HEK293 (cell line): ENCODE data around the gene PIP4K2A.

Source experiments
- CTCF ChIA-PET: fragments of 350-600 bp; formaldehyde crosslinking; extraction: SDS; loops from one replicate; lab custom pipeline; 2021; ENCODE audit warnings: antibody characterized with exemption; lab: Yijun Ruan, JAX
- POLR2A ChIA-PET: fragments of 300-600 bp; formaldehyde crosslinking; extraction: SDS; loops from one replicate; lab custom pipeline; 2020; ENCODE audit warnings: antibody characterized with exemption, inconsistent platforms; lab: Yijun Ruan, JAX
- H3K27ac ChIP-seq: fragments of 200-500 bp; sonication (Bioruptor generic); 2 replicates; pipeline ENCODE4 v1.5.1; 2014; ENCODE audit warnings: low read depth, low read length, control low read depth, inconsistent platforms; ENCODE audit errors: extremely low read depth
- H3K36me3 ChIP-seq, 2 experiments: fragments of 200-500 bp in 1 of 2; sonication (Bioruptor generic) in 1 of 2; 1 replicate in 1 of 2; 2 replicates in 1 of 2; pipeline ENCODE4 v1.5.1; 2014 to 2017; ENCODE audit warnings: inconsistent platforms in 2 of 2, low read length in 2 of 2; ENCODE audit not compliant: control insufficient read depth in 2 of 2, insufficient read depth in 1 of 2
- H3K4me1 ChIP-seq: fragments of 200-500 bp; sonication (Bioruptor generic); 2 replicates; pipeline ENCODE4 v1.5.1; 2014; ENCODE audit warnings: mild to moderate bottlenecking, low read length, inconsistent platforms; ENCODE audit not compliant: control insufficient read depth, insufficient read depth
- H3K4me3 ChIP-seq: 2 replicates; pipeline ENCODE4 v1.5.1; 2011; ENCODE audit warnings: low read depth, mild to moderate bottlenecking, control low read depth, low read length, moderate library complexity
- H3K9me3 ChIP-seq: fragments of 200-500 bp; sonication (Bioruptor generic); 2 replicates; pipeline ENCODE4 v1.5.1; 2014; ENCODE audit warnings: low read depth, low read length, inconsistent platforms; ENCODE audit not compliant: control insufficient read depth, insufficient read depth
- HOXA7 ChIP-seq: sonication (generic); formaldehyde crosslinking; IDR thresholded peaks from 2 replicates; pipeline ENCODE4 v1.8.1; 2022; ENCODE audit warnings: missing genetic modification reagents, borderline replicate concordance
- KLF16 ChIP-seq: fragments of 450-650 bp; formaldehyde crosslinking; IDR thresholded peaks from 2 replicates; pipeline ENCODE4 v1.5.1; 2017; ENCODE audit warnings: missing biosample characterization, missing genetic modification characterization
- KLF7 ChIP-seq: fragments of 450-650 bp; formaldehyde crosslinking; IDR thresholded peaks from 2 replicates; pipeline ENCODE4 v1.5.1; 2016; ENCODE audit warnings: missing biosample characterization, missing genetic modification characterization, borderline replicate concordance
- KLF8 ChIP-seq: fragments of 450-650 bp; formaldehyde crosslinking; IDR thresholded peaks from 2 replicates; pipeline ENCODE4 v1.5.1; 2016; ENCODE audit warnings: missing biosample characterization, missing genetic modification characterization
- MEIS1 ChIP-seq: sonication (generic); formaldehyde crosslinking; IDR thresholded peaks from 2 replicates; pipeline ENCODE4 v1.8.1; 2022; ENCODE audit warnings: missing genetic modification reagents, mild to moderate bottlenecking, borderline replicate concordance
- RBAK ChIP-seq: fragments of 450-650 bp; formaldehyde crosslinking; IDR thresholded peaks from 2 replicates; pipeline ENCODE4 v1.5.1; 2016; ENCODE audit warnings: missing biosample characterization, missing genetic modification characterization
- SCRT2 ChIP-seq: fragments of 450-650 bp; formaldehyde crosslinking; IDR thresholded peaks from 2 replicates; pipeline ENCODE4 v1.5.1; 2016; ENCODE audit warnings: missing biosample characterization, missing genetic modification characterization
- SP7 ChIP-seq: fragments of 450-650 bp; formaldehyde crosslinking; IDR thresholded peaks from 2 replicates; pipeline ENCODE4 v1.5.1; 2016; ENCODE audit warnings: missing biosample characterization, missing genetic modification characterization
- TRIM28 ChIP-seq: IDR thresholded peaks from 2 replicates; pipeline ENCODE4 v1.6.1; 2011; ENCODE audit warnings: low read length, control low read depth, borderline replicate concordance
- WT1 ChIP-seq: fragments of 450-650 bp; formaldehyde crosslinking; IDR thresholded peaks from 2 replicates; pipeline ENCODE4 v1.5.1; 2016; ENCODE audit warnings: missing biosample characterization, missing genetic modification characterization
- ZBTB17 ChIP-seq: fragments of 450-650 bp; formaldehyde crosslinking; IDR thresholded peaks from 2 replicates; pipeline ENCODE4 v1.5.1; 2016; ENCODE audit warnings: missing biosample characterization, missing genetic modification characterization
- ZFP69B ChIP-seq: fragments of 450-650 bp; formaldehyde crosslinking; IDR thresholded peaks from 2 replicates; pipeline ENCODE4 v1.5.1; 2016; ENCODE audit warnings: missing biosample characterization, missing genetic modification characterization
- ZNF132 ChIP-seq: fragments of 450-650 bp; formaldehyde crosslinking; IDR thresholded peaks from 2 replicates; pipeline ENCODE4 v1.5.1; 2017; ENCODE audit warnings: missing biosample characterization, missing genetic modification characterization, borderline replicate concordance
- ZNF157 ChIP-seq: fragments of 450-650 bp; formaldehyde crosslinking; IDR thresholded peaks from 2 replicates; pipeline ENCODE4 v1.5.1; 2016; ENCODE audit warnings: missing biosample characterization, missing genetic modification characterization
- ZNF16 ChIP-seq: fragments of 450-650 bp; formaldehyde crosslinking; IDR thresholded peaks from 2 replicates; pipeline ENCODE4 v1.5.1; 2016; ENCODE audit warnings: low read depth, missing biosample characterization, missing genetic modification characterization
- ZNF23 ChIP-seq: fragments of 450-650 bp; formaldehyde crosslinking; IDR thresholded peaks from 2 replicates; pipeline ENCODE4 v1.5.1; 2016; ENCODE audit warnings: missing biosample characterization, missing genetic modification characterization, borderline replicate concordance
- ZNF292 ChIP-seq: fragments of 450-650 bp; formaldehyde crosslinking; IDR thresholded peaks from 2 replicates; pipeline ENCODE4 v1.5.1; 2016; ENCODE audit warnings: low read depth, missing biosample characterization, missing genetic modification characterization, borderline replicate concordance
- ZNF311 ChIP-seq: fragments of 450-650 bp; formaldehyde crosslinking; IDR thresholded peaks from 2 replicates; pipeline ENCODE4 v1.5.1; 2017; ENCODE audit warnings: missing biosample characterization, missing genetic modification characterization, borderline replicate concordance
- ZNF324 ChIP-seq: fragments of 450-650 bp; formaldehyde crosslinking; IDR thresholded peaks from 2 replicates; pipeline ENCODE4 v1.5.1; 2016; ENCODE audit warnings: missing biosample characterization, missing genetic modification characterization
- ZNF354C ChIP-seq: fragments of 450-650 bp; formaldehyde crosslinking; IDR thresholded peaks from 2 replicates; pipeline ENCODE4 v1.5.1; 2016; ENCODE audit warnings: missing biosample characterization, missing genetic modification characterization, low read depth, borderline replicate concordance
- ZNF510 ChIP-seq: fragments of 450-650 bp; formaldehyde crosslinking; IDR thresholded peaks from 2 replicates; pipeline ENCODE4 v1.5.1; 2018; ENCODE audit warnings: mild to moderate bottlenecking, missing genetic modification characterization, missing biosample characterization; ENCODE audit not compliant: insufficient replicate concordance
- ZNF521 ChIP-seq: fragments of 450-650 bp; formaldehyde crosslinking; IDR thresholded peaks from 2 replicates; pipeline ENCODE4 v1.5.1; 2017; ENCODE audit warnings: missing biosample characterization, mild to moderate bottlenecking, missing genetic modification characterization
- ZNF548 ChIP-seq: fragments of 450-650 bp; formaldehyde crosslinking; IDR thresholded peaks from 2 replicates; pipeline ENCODE4 v1.5.1; 2016; ENCODE audit warnings: missing biosample characterization, missing genetic modification characterization
- ZNF626 ChIP-seq: fragments of 450-650 bp; sonication (Bioruptor Pico); formaldehyde crosslinking; IDR thresholded peaks from 2 replicates; pipeline ENCODE4 v1.5.1; 2018; ENCODE audit warnings: missing biosample characterization, missing genetic modification characterization, inconsistent platforms
- ZNF701 ChIP-seq: fragments of 450-650 bp; formaldehyde crosslinking; IDR thresholded peaks from 2 replicates; pipeline ENCODE4 v1.5.1; 2016; ENCODE audit warnings: missing biosample characterization, missing genetic modification characterization
- ZNF791 ChIP-seq: fragments of 450-650 bp; formaldehyde crosslinking; IDR thresholded peaks from 2 replicates; pipeline ENCODE4 v1.5.1; 2016; ENCODE audit warnings: missing biosample characterization, missing genetic modification characterization
- ZSCAN23 ChIP-seq: fragments of 450-650 bp; formaldehyde crosslinking; IDR thresholded peaks from 2 replicates; pipeline ENCODE4 v1.5.1; 2016; ENCODE audit warnings: missing biosample characterization, missing genetic modification characterization
- TF ChIP-seq, protein P1 (sequence below): fragments of 450-650 bp; formaldehyde crosslinking; IDR thresholded peaks from 2 replicates; pipeline ENCODE4 v1.5.1; 2017; ENCODE audit warnings: missing biosample characterization, missing genetic modification characterization
- TF ChIP-seq, protein P2 (sequence below): fragments of 450-650 bp; formaldehyde crosslinking; IDR thresholded peaks from 2 replicates; pipeline ENCODE4 v1.5.1; 2016; ENCODE audit warnings: missing biosample characterization, missing genetic modification characterization, borderline replicate concordance
- TF ChIP-seq, protein P3 (sequence below): fragments of 450-650 bp; formaldehyde crosslinking; IDR thresholded peaks from 2 replicates; pipeline ENCODE4 v1.5.1; 2017; ENCODE audit warnings: missing biosample characterization, missing genetic modification characterization
- TF ChIP-seq, protein P4 (sequence below): fragments of 450-650 bp; formaldehyde crosslinking; IDR thresholded peaks from 2 replicates; pipeline ENCODE4 v1.5.1; 2016; ENCODE audit warnings: missing biosample characterization, missing genetic modification characterization

PIP4K2A gene

DNA sequence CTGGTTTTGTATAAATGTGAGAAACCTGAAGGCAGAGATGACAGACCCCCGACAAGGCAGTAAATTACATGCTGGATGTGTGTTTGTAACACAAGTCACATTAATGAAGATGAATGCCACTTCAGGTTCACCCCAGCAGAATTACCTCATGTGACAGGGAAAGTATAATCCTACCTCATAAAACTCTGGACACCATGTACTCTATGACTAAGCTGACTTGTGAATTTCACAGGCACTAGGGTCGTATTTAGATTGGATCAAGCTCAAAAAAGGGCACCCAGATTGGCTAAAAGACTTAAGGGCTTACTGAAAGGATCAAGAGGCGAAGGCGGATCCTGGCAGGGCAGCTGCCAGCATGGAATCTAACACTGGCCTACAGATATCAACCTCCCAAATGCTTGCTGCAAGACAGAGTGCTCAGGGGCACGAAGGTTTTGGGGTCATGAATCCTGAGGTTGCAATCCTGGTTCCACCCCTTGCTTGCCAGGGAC, 161.4 kb downstream of the PIP4K2A start:
- ChIA-PET CTCF (no interaction called here), POLR2A (no interaction called here)
- Histone ChIP-seq H3K36me3 (peaks cover 0 to 6% of the 10 kb centered on the region in 2 experiments; a peak in 1 of 3 replicates), H3K4me3 (no peak overlapping the region), H3K27ac (peak overlapping the region; percentile 94), H3K9me3 (no peaks in the 10 kb centered on the region), H3K4me1 (peaks cover 30% of the 10 kb centered on the region)
- TF ChIP-seq ZNF132 (tag by site-specific recombination) (no peak), KLF16 (peak; percentile 89), ZNF521 (tag by site-specific recombination) (no peak), ZSCAN23 (peak; percentile 99), KLF7 (tag by site-specific recombination) (peak; percentile 86; the same call in 1 of the 2 replicates), RBAK (no peak), ZFP69B (tag by site-specific recombination) (peak; percentile 81), ZNF354C (tag by site-specific recombination) (no peak), SCRT2 (tag by site-specific recombination) (peak; percentile 68; the same call in 1 of the 2 replicates), ZNF701 (tag by site-specific recombination) (no peak), ZNF157 (tag by site-specific recombination) (no peak), MEIS1 (CRISPR knock-in tag) (no peak), WT1 (tag by site-specific recombination) (peak; percentile 96), ZNF510 (tag by site-specific recombination) (no peak), ZNF292 (tag by site-specific recombination) (no peak), KLF8 (tag by site-specific recombination) (peak; percentile 93), SP7 (peak; percentile 100), ZNF791 (no peak), TRIM28 (peak; percentile 68), ZNF311 (tag by site-specific recombination) (no peak), ZNF23 (tag by site-specific recombination) (no peak), ZNF324 (tag by site-specific recombination) (peak; percentile 98), HOXA7 (no peak), ZNF548 (tag by site-specific recombination) (no peak), ZBTB17 (tag by site-specific recombination) (peak; percentile 97), ZNF626 (tag by site-specific recombination) (no peak), ZNF16 (tag by site-specific recombination) (no peak)
- TF ChIP-seq, protein P1, sequence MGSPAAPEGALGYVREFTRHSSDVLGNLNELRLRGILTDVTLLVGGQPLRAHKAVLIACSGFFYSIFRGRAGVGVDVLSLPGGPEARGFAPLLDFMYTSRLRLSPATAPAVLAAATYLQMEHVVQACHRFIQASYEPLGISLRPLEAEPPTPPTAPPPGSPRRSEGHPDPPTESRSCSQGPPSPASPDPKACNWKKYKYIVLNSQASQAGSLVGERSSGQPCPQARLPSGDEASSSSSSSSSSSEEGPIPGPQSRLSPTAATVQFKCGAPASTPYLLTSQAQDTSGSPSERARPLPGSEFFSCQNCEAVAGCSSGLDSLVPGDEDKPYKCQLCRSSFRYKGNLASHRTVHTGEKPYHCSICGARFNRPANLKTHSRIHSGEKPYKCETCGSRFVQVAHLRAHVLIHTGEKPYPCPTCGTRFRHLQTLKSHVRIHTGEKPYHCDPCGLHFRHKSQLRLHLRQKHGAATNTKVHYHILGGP, result peak; percentile 91
- TF ChIP-seq, protein P2, sequence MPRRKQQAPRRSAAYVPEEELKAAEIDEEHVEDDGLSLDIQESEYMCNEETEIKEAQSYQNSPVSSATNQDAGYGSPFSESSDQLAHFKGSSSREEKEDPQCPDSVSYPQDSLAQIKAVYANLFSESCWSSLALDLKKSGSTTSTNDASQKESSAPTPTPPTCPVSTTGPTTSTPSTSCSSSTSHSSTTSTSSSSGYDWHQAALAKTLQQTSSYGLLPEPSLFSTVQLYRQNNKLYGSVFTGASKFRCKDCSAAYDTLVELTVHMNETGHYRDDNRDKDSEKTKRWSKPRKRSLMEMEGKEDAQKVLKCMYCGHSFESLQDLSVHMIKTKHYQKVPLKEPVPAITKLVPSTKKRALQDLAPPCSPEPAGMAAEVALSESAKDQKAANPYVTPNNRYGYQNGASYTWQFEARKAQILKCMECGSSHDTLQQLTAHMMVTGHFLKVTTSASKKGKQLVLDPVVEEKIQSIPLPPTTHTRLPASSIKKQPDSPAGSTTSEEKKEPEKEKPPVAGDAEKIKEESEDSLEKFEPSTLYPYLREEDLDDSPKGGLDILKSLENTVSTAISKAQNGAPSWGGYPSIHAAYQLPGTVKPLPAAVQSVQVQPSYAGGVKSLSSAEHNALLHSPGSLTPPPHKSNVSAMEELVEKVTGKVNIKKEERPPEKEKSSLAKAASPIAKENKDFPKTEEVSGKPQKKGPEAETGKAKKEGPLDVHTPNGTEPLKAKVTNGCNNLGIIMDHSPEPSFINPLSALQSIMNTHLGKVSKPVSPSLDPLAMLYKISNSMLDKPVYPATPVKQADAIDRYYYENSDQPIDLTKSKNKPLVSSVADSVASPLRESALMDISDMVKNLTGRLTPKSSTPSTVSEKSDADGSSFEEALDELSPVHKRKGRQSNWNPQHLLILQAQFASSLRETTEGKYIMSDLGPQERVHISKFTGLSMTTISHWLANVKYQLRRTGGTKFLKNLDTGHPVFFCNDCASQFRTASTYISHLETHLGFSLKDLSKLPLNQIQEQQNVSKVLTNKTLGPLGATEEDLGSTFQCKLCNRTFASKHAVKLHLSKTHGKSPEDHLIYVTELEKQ (tag by site-specific recombination), result peak; percentile 100
- TF ChIP-seq, protein P3, sequence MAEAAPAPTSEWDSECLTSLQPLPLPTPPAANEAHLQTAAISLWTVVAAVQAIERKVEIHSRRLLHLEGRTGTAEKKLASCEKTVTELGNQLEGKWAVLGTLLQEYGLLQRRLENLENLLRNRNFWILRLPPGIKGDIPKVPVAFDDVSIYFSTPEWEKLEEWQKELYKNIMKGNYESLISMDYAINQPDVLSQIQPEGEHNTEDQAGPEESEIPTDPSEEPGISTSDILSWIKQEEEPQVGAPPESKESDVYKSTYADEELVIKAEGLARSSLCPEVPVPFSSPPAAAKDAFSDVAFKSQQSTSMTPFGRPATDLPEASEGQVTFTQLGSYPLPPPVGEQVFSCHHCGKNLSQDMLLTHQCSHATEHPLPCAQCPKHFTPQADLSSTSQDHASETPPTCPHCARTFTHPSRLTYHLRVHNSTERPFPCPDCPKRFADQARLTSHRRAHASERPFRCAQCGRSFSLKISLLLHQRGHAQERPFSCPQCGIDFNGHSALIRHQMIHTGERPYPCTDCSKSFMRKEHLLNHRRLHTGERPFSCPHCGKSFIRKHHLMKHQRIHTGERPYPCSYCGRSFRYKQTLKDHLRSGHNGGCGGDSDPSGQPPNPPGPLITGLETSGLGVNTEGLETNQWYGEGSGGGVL (tag by site-specific recombination), result peak; percentile 79
- TF ChIP-seq, protein P4, sequence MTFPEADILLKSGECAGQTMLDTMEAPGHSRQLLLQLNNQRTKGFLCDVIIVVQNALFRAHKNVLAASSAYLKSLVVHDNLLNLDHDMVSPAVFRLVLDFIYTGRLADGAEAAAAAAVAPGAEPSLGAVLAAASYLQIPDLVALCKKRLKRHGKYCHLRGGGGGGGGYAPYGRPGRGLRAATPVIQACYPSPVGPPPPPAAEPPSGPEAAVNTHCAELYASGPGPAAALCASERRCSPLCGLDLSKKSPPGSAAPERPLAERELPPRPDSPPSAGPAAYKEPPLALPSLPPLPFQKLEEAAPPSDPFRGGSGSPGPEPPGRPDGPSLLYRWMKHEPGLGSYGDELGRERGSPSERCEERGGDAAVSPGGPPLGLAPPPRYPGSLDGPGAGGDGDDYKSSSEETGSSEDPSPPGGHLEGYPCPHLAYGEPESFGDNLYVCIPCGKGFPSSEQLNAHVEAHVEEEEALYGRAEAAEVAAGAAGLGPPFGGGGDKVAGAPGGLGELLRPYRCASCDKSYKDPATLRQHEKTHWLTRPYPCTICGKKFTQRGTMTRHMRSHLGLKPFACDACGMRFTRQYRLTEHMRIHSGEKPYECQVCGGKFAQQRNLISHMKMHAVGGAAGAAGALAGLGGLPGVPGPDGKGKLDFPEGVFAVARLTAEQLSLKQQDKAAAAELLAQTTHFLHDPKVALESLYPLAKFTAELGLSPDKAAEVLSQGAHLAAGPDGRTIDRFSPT (tag by site-specific recombination), result peak; percentile 97
